HUDEP-2 (cell line): ENCODE data around the gene MIER2.
"Not testable (repeated sequence)": the region's sequence is repeated elsewhere in the genome, so short reads cannot be mapped to it uniquely, and the experiment has no call there.

ENCODE experiments used
- DNase-seq, 76 experiments: peaks; one replicate each; lab custom pipeline; 2025; ENCODE audit not compliant: unreplicated experiment in 76 of 76; lab: John Stamatoyannopoulos, UW

Gene MIER2

GRCh38 chr19:344625-345319 lies at the start of gene MIER2:
Gene MIER2, minus strand, starts transcription at chr19:344796. Its CDS starts 14 bp downstream, at chr19:344782.
- DNase-seq = peak in 72 of 76 experiments; percentile 37 to 96 (median 86)

GRCh38 chr19:393560-393959 lies 49.0 kb upstream of the MIER2 start:
- DNase-seq = not testable (repeated sequence)

- DNase-seq = no peak
These were observed 47.9 kb upstream of the MIER2 start for GRCh38 chr19:392375-392970.

GRCh38 chr19:391726-392374 lies 47.3 kb upstream of the MIER2 start:
- DNase-seq = no peak

GRCh38 chr19:391207-391557 lies 46.6 kb upstream of the MIER2 start:
- no peak for DNase-seq

GRCh38 chr19:390386-391206 lies 46.0 kb upstream of the MIER2 start:
- no peak for DNase-seq

- no peak for DNase-seq
These were observed 45.3 kb upstream of the MIER2 start for GRCh38 chr19:389935-390289.

- DNase-seq = no peak
These were observed 44.8 kb upstream of the MIER2 start for GRCh38 chr19:389255-389934.

- DNase-seq = no peak
These were observed 44.1 kb upstream of the MIER2 start for GRCh38 chr19:388691-389090.

GRCh38 chr19:387777-388176 lies 43.2 kb upstream of the MIER2 start:
- DNase-seq = no peak

- not testable (repeated sequence) for DNase-seq
These were observed 42.2 kb upstream of the MIER2 start for GRCh38 chr19:386632-387301.

- not testable (repeated sequence) for DNase-seq
These were observed 41.6 kb upstream of the MIER2 start for GRCh38 chr19:386189-386588.

- DNase-seq = no peak
These were observed 40.2 kb upstream of the MIER2 start for GRCh38 chr19:384799-385169.

GRCh38 chr19:383922-384798 lies 39.6 kb upstream of the MIER2 start:
- DNase-seq = peak in 3 of 76 experiments; percentile 12 to 13 (median 12)

GRCh38 chr19:383040-383439 lies 38.4 kb upstream of the MIER2 start:
- no peak for DNase-seq

- DNase-seq = not testable (repeated sequence)
These were observed 38.0 kb upstream of the MIER2 start for GRCh38 chr19:382578-382977.

GRCh38 chr19:381901-382300 lies 37.3 kb upstream of the MIER2 start:
- DNase-seq = not testable (repeated sequence)

- not testable (repeated sequence) for DNase-seq
These were observed 36.1 kb upstream of the MIER2 start for GRCh38 chr19:380618-381219.

- no peak for DNase-seq
These were observed 35.2 kb upstream of the MIER2 start for GRCh38 chr19:379796-380195.
